IMR-90 (cell line): Measurements from ENCODE around the gene FCGR2B. TPM values are rescaled to one million over a fixed set of nuclear protein-coding genes. Genes with fewer than 3 reads are reported as not detected.
"Not testable (repeated sequence)": the region's sequence is repeated elsewhere in the genome, so short reads cannot be mapped to it uniquely, and the experiment has no call there.

Source experiments
- ATAC-seq: fragments of 200-7000 bp; cut with Tn5 transposase; 2 replicates; pipeline ENCODE4 v1.9.1; 2020; ENCODE audit warnings: low read depth, mild to moderate bottlenecking, moderate library complexity
- BruUV-seq: library from RNA; stranded (reverse); fragments of 400-500 nt; replicated peaks from 2 replicates; lab custom pipeline; 2021; lab: Mats Ljungman, UMichigan
- CTCF ChIA-PET: fragments of 300-600 bp; formaldehyde crosslinking; extraction: SDS; loops from one replicate; lab custom pipeline; 2021; ENCODE audit warnings: antibody characterized with exemption; lab: Yijun Ruan, JAX
- POLR2A ChIA-PET: fragments of 300-600 bp; sonication (Branson Sonifier 250); formaldehyde crosslinking; loops from one replicate; lab custom pipeline; 2022; ENCODE audit warnings: antibody characterized with exemption; ENCODE audit not compliant: unreplicated experiment; lab: Charles Lee
- DNase-seq: peaks from one replicate; pipeline ENCODE4 v3.0.0; 2013
- H2AFZ ChIP-seq: replicated peaks from 2 replicates; pipeline ENCODE3; 2013; ENCODE audit warnings: low read length, mild to moderate bottlenecking; ENCODE audit not compliant: poor library complexity
- H2AK5ac ChIP-seq: 2 replicates; pipeline ENCODE4 v1.6.1; 2013; ENCODE audit warnings: low read depth, low read length, inconsistent platforms
- H2AK9ac ChIP-seq: replicated peaks from 2 replicates; pipeline ENCODE3; 2013; ENCODE audit warnings: mild to moderate bottlenecking, low read depth, low read length, moderate library complexity; ENCODE audit not compliant: poor library complexity
- H2BK120ac ChIP-seq: 2 replicates; pipeline ENCODE4 v1.6.1; 2013; ENCODE audit warnings: low read depth, low read length, inconsistent platforms
- H2BK15ac ChIP-seq: 3 replicates; pipeline ENCODE4 v1.6.1; 2013; ENCODE audit warnings: low read depth, low read length, inconsistent platforms
- H2BK20ac ChIP-seq: 2 replicates; pipeline ENCODE4 v1.6.1; 2013; ENCODE audit warnings: low read depth, mild to moderate bottlenecking, inconsistent platforms, low read length, moderate library complexity
- H2BK5ac ChIP-seq: 2 replicates; pipeline ENCODE4 v1.6.1; 2013; ENCODE audit warnings: mild to moderate bottlenecking, low read depth, low read length, inconsistent platforms; ENCODE audit not compliant: poor library complexity, severe bottlenecking
- H3K14ac ChIP-seq: replicated peaks from 2 replicates; pipeline ENCODE4 v1.6.1; 2013; ENCODE audit warnings: low read depth, low read length, inconsistent platforms
- H3K18ac ChIP-seq: 2 replicates; pipeline ENCODE4 v1.6.1; 2013; ENCODE audit warnings: low read depth, low read length, control low read depth
- H3K23ac ChIP-seq: 2 replicates; pipeline ENCODE4 v1.6.1; 2013; ENCODE audit warnings: low read depth, low read length, inconsistent platforms
- H3K27ac ChIP-seq: 2 replicates; pipeline ENCODE4 v1.5.1; 2013; ENCODE audit warnings: mild to moderate bottlenecking, control low read depth, low read length; ENCODE audit not compliant: insufficient read depth
- H3K27me3 ChIP-seq: 2 replicates; pipeline ENCODE4 v1.6.1; 2013; ENCODE audit warnings: low read length; ENCODE audit not compliant: control insufficient read depth, insufficient read depth
- H3K36me3 ChIP-seq: 2 replicates; pipeline ENCODE4 v1.6.1; 2013; ENCODE audit warnings: low read length, mixed read lengths; ENCODE audit not compliant: control insufficient read depth, insufficient read depth
- H3K4ac ChIP-seq: 2 replicates; pipeline ENCODE4 v1.6.1; 2013; ENCODE audit warnings: low read depth, low read length, inconsistent platforms
- H3K4me1 ChIP-seq: 2 replicates; pipeline ENCODE4 v1.6.1; 2013; ENCODE audit warnings: low read length, mixed read lengths; ENCODE audit not compliant: control insufficient read depth, insufficient read depth
- H3K4me2 ChIP-seq: 2 replicates; pipeline ENCODE4 v1.6.1; 2013; ENCODE audit warnings: low read depth, mild to moderate bottlenecking, control low read depth, low read length, moderate library complexity
- H3K4me3 ChIP-seq: 2 replicates; pipeline ENCODE4 v1.5.1; 2013; ENCODE audit warnings: low read depth, mild to moderate bottlenecking, control low read depth, low read length, moderate library complexity; ENCODE audit not compliant: insufficient read depth
- H3K56ac ChIP-seq: 2 replicates; pipeline ENCODE4 v1.6.1; 2013; ENCODE audit warnings: low read length, inconsistent platforms; ENCODE audit not compliant: insufficient read depth; ENCODE audit errors: extremely low read depth
- H3K79me1 ChIP-seq, 2 experiments: 2 replicates each; pipeline ENCODE4 v1.6.1; 2013; ENCODE audit warnings: low read length in 2 of 2, inconsistent platforms in 1 of 2, low read depth in 1 of 2
- H3K9ac ChIP-seq: 2 replicates; pipeline ENCODE4 v1.6.1; 2013; ENCODE audit warnings: low read depth, low read length, control low read depth
- H3K9me1 ChIP-seq: 2 replicates; pipeline ENCODE4 v1.6.1; 2013; ENCODE audit warnings: low read length, inconsistent platforms; ENCODE audit not compliant: insufficient read depth
- H3K9me3 ChIP-seq: 2 replicates; pipeline ENCODE4 v1.6.1; 2013; ENCODE audit warnings: low read length; ENCODE audit not compliant: control insufficient read depth, insufficient read depth
- H4K20me1 ChIP-seq: 2 replicates; pipeline ENCODE4 v1.6.1; 2013; ENCODE audit warnings: low read length, inconsistent platforms; ENCODE audit not compliant: insufficient read depth
- H4K5ac ChIP-seq: 2 replicates; pipeline ENCODE4 v1.6.1; 2013; ENCODE audit warnings: mild to moderate bottlenecking, low read depth, low read length, control low read depth
- H4K8ac ChIP-seq, 2 experiments: 2 replicates each; pipeline ENCODE4 v1.6.1; 2013; ENCODE audit warnings: low read depth in 2 of 2, low read length in 2 of 2, control low read depth in 1 of 2, inconsistent platforms in 1 of 2
- H4K91ac ChIP-seq: 2 replicates; pipeline ENCODE4 v1.6.1; 2013; ENCODE audit warnings: low read depth, low read length, inconsistent platforms; ENCODE audit not compliant: insufficient read depth
- WGBS, 2 experiments: methylation state at CpG; one replicate each; pipeline versions ENCODE4 v1.1.5 to v1.1.7; 2013; ENCODE audit warnings: missing lambda C conversion rate in 2 of 2; ENCODE audit not compliant: insufficient read length in 1 of 2; ENCODE audit errors: extremely low coverage in 2 of 2; 5-methylcytosine and 5-hydroxymethylcytosine counted together
- dilution Hi-C: fragments of 300-500 bp; cut with HindIII; formaldehyde crosslinking; loops from one replicate; pipeline ENCODE4 v1.14.3; 2018; ENCODE audit warnings: low sequenced_read_pairs; ENCODE audit not compliant: unreplicated experiment
- in situ Hi-C: fragments of 300-500 bp; cut with MboI; formaldehyde crosslinking; loops from 3 replicates; pipeline ENCODE4 v1.14.3; 2019; ENCODE audit warnings: low sequenced_read_pairs, inconsistent platforms, mixed read lengths
- intact Hi-C: fragments of 100-400 bp; cut with micrococcal nuclease; formaldehyde crosslinking; loops from 2 replicates; pipeline ENCODE4 v1.10.0; 2022
- polyA plus RNA-seq, 3 experiments: library from polyadenylated mRNA; depleted of rRNA; stranded (reverse); fragments of >200 nt; gene quantifications; 2 replicates each; pipeline ENCODE4 v1.2.3, GENCODE V29; 2012; ENCODE audit warnings: low replicate concordance in 1 of 3
- total RNA-seq: library from RNA; depleted of rRNA; stranded (reverse); fragments of >200 nt; gene quantifications from 2 replicates; pipeline ENCODE4 v1.2.3, GENCODE V29; 2012

Gene FCGR2B
- total and polyA plus RNA-seq, 2 of the 4 experiments (the other 2 are of a cell fraction): not detected

- ATAC-seq, H2AK5ac ChIP-seq, H3K27ac ChIP-seq, BruUV-seq, H3K14ac ChIP-seq, H3K4me3 ChIP-seq, H2AK9ac ChIP-seq, POLR2A ChIA-PET, H3K18ac ChIP-seq, H2AFZ ChIP-seq, H3K36me3 ChIP-seq, DNase-seq, H2BK120ac ChIP-seq, H4K20me1 ChIP-seq, H3K9me3 ChIP-seq, H3K56ac ChIP-seq, H3K27me3 ChIP-seq, H3K4me1 ChIP-seq, dilution Hi-C loops, H3K23ac ChIP-seq, H4K5ac ChIP-seq, H3K4me2 ChIP-seq, H4K91ac ChIP-seq, CTCF ChIA-PET, H2BK5ac ChIP-seq, H3K4ac ChIP-seq, H4K8ac ChIP-seq, H2BK15ac ChIP-seq, H2BK20ac ChIP-seq, intact Hi-C loops, H3K79me1 ChIP-seq, H3K9ac ChIP-seq, H3K9me1 ChIP-seq: not testable (repeated sequence)
- WGBS, 2 experiments: no CpG with 5 or more reads among the region's 2 CpGs
- in situ Hi-C loops: loop anchor here (25.0 kb wide), 1 partner anchor 98 kb away; the partner anchor contains the start of gene DUSP12
These were observed 23.7 kb upstream of the FCGR2B start for GRCh38 chr1:161639203-161639602.

- in situ Hi-C loops: loop anchor here (25.0 kb wide), 1 partner anchor 95 kb away; the partner anchor contains the start of gene DUSP12
- H2BK20ac ChIP-seq, H3K4me1 ChIP-seq, H3K36me3 ChIP-seq, H4K5ac ChIP-seq, H3K56ac ChIP-seq, H3K9ac ChIP-seq, H3K9me1 ChIP-seq, H3K23ac ChIP-seq, H3K79me1 ChIP-seq, H4K8ac ChIP-seq, H3K27ac ChIP-seq, H2BK15ac ChIP-seq, POLR2A ChIA-PET, H2BK5ac ChIP-seq, H2AFZ ChIP-seq, H4K20me1 ChIP-seq, DNase-seq, H2AK5ac ChIP-seq, H4K91ac ChIP-seq, H3K4me3 ChIP-seq, H2BK120ac ChIP-seq, intact Hi-C loops, H3K14ac ChIP-seq, H3K9me3 ChIP-seq, H3K4ac ChIP-seq, CTCF ChIA-PET, dilution Hi-C loops, BruUV-seq, H2AK9ac ChIP-seq, H3K4me2 ChIP-seq, ATAC-seq, H3K27me3 ChIP-seq, H3K18ac ChIP-seq: not testable (repeated sequence)
- WGBS, 2 experiments: no CpG with 5 or more reads among the region's 1 CpG
These were observed 20.2 kb upstream of the FCGR2B start for GRCh38 chr1:161642697-161643096.
